Stimulated activated CD8-positive, alpha-beta memory T cell treated with anti-CD3 and anti-CD28 coated beads, Interleukin-4, amount 100 ng/mL, for 4 hours (primary cell): ENCODE measurements around the gene TAC4.
A peak's percentile ranks its signal among the peaks of the same experiment; 100 is the strongest.

ENCODE experiments used
- DNase-seq, 2 donors: peaks; one replicate each; pipeline ENCODE4 v3.0.0-alpha.2; 2020; ENCODE audit warnings: low read depth in 2 of 2, low spot score in 1 of 2

Gene TAC4

GRCh38 chr17:49815761-49816281 lies 32.0 kb downstream of the TAC4 start:
- DNase-seq, result no peak

GRCh38 chr17:49814781-49815529 lies 32.9 kb downstream of the TAC4 start:
- DNase-seq, result no peak

- no peak for DNase-seq
Measured at GRCh38 chr17:49809056-49809455, 38.8 kb downstream of the TAC4 start.

- no peak for DNase-seq
Measured at GRCh38 chr17:49798738-49799137, 49.1 kb downstream of the TAC4 start.

GRCh38 chr17:49798182-49798581 lies 49.7 kb downstream of the TAC4 start:
- DNase-seq, result no peak

- DNase-seq, result no peak
Measured at GRCh38 chr17:49795372-49795771, 52.5 kb downstream of the TAC4 start.

GRCh38 chr17:49793309-49793708 lies 54.6 kb downstream of the TAC4 start:
- DNase-seq, result no peak

GRCh38 chr17:49789243-49789578 lies 58.7 kb downstream of the TAC4 start:
- no peak for DNase-seq

- peak; percentile 93 to 99 for DNase-seq
Measured at GRCh38 chr17:49788478-49789242, 59.2 kb downstream of the TAC4 start, which contains the start of gene KAT7. Gene KAT7 (plus strand): TSS chr17:49788681. CDS start chr17:49788835, 154 bp downstream.
